Activated CD4-positive, alpha-beta T cell treated with anti-CD3 and anti-CD28 coated beads for 48 hours (primary cell): ENCODE data around the gene C4orf50.
A peak's percentile ranks its signal among the peaks of the same experiment; 100 is the strongest.
"Not testable (repeated sequence)": the region's sequence is repeated elsewhere in the genome, so short reads cannot be mapped to it uniquely, and the experiment has no call there.

Experiments used
- DNase-seq: peaks from one replicate; pipeline ENCODE4 v3.0.0-alpha.2; 2020

The C4orf50 gene

GRCh38 chr4:6012200-6012599 is 6.0 kb downstream of the C4orf50 start:
- no peak for DNase-seq

DNA sequence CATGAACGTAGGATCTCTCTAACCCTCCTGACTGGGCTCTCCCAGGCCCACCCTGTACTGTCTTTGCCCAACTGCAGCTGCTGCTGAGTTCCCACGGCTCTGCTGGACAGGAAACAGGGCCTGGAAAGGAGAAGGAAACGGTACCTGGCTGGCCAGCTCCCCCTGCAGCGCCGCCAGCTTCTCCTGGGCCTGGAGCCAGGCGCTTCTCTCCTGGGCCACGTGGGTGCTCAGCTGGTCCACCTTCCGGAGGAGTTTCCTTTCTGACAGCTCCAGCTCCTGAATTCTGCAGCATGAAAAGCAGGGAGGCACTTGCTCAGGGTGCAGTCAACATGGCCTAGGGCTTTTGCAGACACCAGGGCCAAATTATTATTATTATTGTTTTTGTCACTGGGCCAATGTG is 6.5 kb downstream of the C4orf50 start:
- no peak for DNase-seq

DNA sequence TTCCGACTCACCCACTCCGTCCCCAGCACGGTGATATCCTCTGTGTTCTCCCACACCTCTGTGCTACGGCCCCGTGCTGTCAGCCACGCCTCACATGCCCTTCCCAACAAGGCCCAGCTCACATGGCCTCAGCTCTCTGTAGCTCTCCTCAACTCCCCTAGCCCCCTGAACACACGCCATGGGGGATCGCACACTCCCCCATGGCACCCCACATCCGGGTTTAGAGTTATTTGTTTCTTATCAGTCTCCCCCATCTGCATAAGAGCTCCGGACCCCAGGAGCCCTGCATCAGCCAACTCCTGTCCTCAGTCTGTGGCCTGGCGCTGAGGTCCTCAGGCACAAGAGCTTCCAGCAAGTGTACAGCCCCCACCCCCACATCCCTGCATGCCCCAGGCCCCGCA is 7.0 kb downstream of the C4orf50 start:
- DNase-seq, result no peak

DNA sequence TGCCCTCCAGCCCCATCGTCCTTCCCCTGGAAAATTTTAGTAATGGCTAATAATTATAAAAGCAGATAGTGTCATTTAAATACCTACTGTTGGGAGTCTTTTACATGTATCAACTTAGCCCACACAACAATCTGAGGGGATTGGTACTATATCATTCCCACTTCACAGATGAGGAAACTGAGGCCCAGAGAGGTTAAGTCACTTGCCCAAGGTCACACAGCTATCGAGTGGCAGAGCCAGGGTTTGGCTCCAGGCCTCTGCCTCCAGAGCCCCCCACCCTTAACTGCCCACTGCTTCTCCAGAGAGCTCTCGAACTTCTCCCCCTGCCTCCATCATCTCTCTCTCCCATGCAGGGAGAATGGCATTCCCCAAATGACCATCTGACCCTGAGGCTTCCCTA is 7.4 kb downstream of the C4orf50 start:
- DNase-seq, result no peak

DNA sequence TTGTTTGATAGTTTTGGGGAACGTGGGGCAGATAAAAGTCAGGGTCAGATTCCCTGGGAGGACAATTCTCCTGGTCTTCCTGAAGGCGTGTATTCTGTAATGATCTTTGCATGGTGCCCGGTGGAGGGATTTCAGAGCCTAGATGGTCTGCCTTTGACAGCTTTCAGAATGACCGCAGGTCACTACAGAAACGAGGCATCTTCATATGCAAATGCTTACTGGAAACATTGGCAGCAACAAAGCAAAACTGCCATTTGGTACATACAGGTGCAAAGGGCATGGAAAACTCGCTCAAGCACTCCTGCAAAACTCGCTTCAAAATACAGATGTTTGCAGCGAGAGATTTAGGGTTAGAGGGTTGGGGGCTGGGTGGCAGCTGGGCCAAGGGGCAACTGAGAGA is 8.8 kb downstream of the C4orf50 start:
- DNase-seq, result no peak

DNA sequence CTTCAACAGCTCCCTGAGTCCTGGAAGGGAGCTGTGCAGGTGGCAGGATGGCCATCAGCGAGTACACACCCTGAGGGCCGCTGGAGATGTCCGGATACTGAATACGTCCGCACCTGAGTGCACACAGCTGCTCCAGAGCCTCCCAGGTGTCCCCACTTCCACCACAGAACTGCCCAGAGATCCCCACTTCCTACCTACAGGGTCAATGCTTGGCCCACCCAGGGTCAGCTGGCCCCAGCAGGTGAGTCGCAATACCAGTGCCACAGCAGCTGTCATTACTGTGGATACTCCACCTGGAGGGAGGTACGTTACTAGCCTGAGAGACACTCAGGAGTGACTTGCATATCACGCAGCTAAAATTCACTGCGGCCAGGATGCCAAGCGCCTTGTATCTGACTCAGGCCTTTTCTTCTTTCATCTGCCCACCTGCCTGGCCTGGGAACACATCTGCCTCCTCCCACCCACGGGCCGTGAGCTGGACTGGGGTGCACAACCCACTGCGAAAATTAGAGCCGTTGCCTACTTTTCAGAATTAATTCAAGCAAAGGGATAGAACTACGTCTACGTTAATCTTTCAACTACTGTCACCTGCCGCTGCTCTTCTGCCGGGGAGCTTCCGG is 9.4 kb downstream of the C4orf50 start:
- DNase-seq, result no peak

DNA sequence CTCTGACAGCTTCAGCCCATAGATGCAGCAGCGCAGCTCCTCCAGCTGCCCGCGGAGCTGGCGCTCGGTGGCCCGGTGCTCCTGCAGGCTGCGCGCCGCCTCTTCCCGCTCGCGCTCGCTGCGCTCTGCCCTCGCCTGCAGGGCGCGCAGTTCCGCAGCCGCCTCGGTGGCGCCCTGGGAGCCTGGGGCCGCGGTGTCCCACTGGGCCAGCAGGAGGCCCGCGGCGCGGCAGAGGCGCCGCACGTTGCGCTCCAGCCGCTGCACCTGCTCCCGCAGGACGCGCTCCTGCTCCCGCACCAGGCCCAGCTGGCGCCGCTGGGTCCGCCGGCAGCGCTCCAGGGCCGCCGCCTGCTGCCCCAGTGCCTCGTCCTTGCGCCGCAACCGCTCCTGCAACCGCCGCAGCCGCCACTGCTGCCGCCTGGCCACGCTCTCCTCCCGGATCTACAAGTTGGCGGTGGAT is 10.1 kb downstream of the C4orf50 start:
- no peak for DNase-seq

DNA sequence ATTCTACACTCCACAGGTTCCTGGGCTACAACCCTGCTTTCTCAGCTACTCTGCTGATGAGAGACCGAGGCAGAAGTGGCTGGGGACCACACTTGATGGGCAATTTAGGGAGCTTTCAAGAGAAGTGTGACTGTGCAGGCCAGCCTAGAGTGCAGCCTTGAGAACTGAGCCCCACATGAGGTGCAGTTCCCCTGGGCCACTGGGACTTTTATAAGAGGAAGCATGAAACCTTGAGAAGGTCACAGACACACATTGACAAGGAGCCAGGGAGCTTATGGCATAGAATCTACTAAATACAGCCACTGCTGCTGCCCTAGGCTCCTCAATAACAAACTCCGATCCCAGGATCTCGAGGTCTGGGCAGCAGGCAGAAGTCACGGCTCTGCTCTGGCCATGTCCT is 13.1 kb downstream of the C4orf50 start:
- DNase-seq, result no peak

GRCh38 chr4:6003485-6003884 is 14.7 kb downstream of the C4orf50 start:
- DNase-seq, result not testable (repeated sequence)

- no peak for DNase-seq
Measured at GRCh38 chr4:6002926-6003325, 15.3 kb downstream of the C4orf50 start.

- no peak for DNase-seq
Measured at GRCh38 chr4:6002492-6002833, 15.8 kb downstream of the C4orf50 start.

DNA sequence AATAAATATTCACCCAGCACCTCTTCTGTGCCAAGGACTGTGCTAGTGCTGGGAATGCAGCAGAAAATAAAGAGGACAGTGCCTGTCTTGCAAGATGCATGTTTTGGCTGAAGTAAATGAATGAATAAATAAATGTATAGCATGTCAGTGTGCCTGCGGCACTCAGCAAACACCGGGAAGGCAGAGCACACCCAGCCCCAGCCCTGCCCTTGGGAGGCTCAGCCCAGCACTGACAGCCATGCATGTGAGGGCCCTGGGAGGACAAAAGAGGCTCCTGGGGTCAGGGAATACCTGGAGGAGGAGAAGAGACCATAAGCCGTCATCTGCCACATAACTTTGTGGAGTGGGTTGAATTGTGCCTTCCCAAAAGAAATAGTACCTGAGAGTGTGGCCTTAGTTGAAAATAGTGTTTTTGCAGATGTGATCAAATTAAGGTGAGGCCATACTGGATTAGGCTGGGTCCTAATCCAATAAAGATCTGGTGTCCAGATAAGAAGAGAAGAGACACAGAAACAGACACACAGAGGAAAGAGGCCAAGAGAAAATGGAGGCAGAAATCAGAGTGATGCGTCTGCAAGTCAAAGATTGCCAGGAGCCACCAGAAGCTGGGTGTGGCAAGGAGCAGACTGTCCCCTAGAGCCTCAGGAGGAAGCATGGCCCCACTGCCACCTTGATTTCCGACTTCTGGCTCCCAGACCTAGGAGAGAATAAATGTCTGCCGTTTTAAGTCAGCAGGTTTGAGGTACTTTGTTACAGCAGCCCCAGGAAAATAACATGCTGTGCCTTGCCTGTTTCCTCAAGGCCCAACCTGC is 16.3 kb downstream of the C4orf50 start:
- DNase-seq, result no peak

DNA sequence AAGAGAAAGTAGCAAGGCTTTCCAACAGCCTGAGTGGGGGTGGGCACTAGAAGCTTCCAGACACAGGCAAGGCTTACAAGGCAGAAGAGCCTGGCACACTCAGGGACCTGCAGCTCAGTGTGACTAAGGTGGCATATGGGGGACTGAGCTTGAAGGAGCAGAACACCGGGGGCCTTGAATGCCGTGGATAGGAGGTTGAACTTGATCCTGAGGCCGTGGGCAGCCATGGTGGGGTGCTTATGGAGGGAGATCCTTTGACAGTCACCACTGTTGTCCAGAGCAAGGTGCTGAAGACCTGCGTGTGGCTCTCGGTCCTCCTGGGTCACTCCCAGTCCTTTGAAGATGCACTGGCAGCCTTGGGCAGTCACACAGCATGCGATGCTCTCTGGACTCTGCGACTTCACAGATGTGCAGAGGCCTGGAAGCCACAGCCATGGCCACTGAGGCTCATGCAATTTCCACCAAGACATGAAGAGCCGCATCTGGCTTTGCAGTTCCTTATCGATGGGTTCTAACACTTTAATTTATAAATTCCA is 18.3 kb downstream of the C4orf50 start:
- DNase-seq, result no peak

- DNase-seq, result no peak
Measured at GRCh38 chr4:5999356-5999755, 18.9 kb downstream of the C4orf50 start.

DNA sequence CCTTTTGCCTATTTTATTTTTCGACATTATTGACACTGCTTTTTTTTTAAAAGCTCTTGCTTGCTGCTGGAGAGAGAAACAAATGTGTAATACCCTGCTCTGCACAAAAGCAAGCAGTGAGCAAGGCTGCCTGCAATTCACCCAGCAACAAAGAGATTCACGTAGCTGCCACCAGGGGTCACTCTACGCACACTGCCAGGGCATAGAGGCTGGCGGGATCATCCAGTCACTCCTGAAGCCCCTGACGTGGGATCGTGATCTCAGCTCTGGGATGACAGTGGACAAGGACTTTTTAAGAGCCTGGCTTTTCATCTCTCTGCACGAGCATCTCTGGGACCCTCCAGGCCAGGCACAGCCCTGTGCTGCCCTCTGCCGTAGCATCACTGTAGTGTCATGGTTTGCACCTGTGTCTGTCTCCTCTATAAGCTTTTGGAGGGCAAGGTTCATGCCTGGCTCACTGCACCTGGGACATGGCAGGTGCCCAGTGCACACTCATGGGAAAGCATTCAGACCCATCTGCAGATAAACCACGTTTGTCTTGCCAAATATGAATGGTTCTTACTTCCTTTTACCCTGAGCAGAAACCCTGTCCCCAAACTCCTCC is 19.8 kb downstream of the C4orf50 start:
- peak; percentile 55 for DNase-seq

DNA sequence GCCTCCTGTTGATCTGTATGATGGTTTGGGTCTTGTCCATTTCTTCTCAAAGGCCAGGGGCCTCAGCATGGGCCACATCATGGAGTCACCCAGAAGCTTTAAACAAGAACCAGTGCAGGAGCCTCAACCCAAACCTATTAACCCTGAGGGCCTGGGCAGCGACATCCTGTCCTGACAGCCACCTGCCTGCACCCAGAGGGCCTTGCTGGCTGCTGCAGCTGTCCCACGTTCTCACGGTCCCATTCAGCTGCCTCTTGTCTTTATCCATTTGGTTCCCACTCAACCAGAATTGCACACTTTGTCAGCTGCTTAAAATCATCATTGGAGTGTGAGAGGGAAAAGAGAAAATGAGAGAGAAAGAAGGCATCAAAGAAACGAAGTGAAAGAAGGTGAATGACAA is 21.6 kb downstream of the C4orf50 start:
- no peak for DNase-seq

DNA sequence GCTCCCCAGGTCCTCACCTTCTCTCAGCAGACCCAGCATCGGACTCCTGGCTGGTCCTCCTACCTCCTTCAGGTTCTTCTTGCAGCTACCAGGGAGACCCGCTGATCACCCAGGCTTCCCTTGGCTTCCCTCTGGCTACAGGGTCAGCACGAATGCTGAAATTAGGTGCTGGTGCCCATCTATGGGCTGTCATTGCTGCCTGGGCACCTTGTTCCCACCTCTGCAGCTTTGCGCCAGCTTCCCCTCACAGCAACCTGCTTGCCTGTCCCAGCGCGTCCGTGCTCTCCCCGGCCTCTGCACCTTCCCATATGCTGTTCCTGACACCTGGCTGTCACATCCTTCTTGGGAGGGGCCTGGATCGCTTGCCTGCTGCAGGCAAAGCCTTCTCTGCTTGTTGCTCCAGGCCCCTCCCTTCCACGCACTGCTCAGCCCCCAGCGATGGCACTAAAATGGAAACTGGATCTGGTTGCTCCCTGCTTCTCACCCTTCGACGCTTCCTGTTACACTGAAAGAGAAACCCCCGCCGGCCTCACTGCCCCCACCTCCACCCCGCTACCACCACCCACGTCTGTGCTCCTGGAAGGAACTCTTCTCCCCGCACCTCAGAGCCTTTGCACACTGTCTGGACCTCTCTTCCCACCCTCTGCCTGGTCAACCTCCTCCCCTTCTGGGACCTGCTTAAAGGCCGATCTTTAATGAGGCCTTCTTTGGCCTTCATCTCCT is 22.2 kb downstream of the C4orf50 start:
- no peak for DNase-seq

GRCh38 chr4:5993876-5994811 is 24.1 kb downstream of the C4orf50 start:
- DNase-seq, result no peak

DNA sequence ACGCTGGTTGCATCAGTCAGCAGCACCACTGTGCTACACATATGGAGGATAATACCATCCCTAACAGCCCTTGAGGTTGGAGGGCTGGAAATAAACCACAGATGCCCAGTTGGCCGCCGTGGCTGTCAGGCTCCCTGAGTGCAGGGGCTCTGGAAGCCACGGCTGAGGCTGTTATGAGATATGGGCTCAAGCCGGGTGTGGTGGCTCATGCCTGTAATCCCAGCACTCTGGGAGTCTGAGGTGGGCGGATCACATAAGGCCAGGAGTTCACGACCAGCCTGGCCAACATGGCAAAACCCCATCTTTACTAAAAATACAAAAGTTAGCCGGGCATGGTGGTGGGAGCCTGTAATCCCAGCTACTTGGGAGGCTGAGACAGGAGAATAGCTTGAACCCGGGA is 24.9 kb downstream of the C4orf50 start:
- DNase-seq, result not testable (repeated sequence)

DNA sequence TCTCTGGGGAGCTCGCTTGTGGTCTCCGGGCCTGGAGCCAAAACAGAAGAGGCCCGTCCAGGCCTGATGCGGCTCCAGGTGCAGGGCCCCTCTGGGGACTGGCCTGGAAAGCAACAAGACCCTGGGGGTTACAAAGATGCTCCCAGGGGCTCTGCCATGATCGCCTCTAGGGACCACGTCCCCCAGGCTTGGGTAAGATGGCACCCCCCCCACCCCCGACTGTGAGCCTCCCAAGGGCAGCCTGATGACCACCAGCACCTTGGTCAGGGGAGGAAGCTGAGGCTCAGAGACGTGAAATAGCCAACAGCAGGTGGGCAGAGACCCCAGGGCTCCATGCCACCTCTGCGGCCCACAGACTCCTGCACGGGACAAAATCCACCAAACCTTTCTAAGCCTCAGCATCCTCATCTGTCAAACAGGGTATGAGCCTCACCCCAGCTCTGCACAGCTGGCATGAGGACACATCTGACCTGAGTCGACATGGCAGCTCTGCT is 25.4 kb downstream of the C4orf50 start:
- no peak for DNase-seq

DNA sequence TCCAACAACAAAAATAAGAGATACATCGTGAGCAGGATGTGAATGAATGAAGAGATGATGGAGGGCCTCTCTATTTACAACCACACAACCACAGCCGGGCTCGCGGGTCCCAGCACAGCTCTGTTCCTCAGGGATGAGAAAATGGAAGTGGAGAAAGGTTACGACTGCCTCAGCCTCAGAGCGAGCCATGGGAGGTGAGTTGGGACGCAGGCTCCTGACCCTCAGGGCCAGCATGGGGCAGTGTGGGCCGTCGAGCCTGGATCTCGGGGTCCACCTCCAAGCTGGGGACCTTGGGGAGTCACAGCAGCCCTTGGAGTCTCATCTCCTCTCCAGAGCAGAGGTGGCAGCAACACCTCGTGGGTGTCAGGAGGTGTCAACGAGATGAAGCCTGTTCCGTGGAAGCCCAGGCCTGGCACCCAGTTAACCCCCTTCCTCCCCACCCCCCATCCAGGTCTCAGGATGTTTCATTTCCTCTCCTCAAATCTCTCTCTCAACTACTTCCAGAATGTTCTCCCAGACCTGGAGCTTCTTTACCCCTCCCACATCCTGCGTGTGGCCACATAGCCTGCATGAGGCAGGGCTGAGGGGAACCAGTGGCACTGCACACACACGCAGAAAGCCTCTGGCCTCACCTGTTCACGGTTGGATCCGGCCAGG is 25.9 kb downstream of the C4orf50 start:
- no peak for DNase-seq
